Activated CD8-positive, alpha-beta memory T cell treated with anti-CD3 and anti-CD28 coated beads for 1 hour (primary cell): ENCODE measurements around the gene NDUFS4.
"Not testable (repeated sequence)": the region's sequence is repeated elsewhere in the genome, so short reads cannot be mapped to it uniquely, and the experiment has no call there.

Experiments used
- DNase-seq, 2 donors: peaks; one replicate each; pipeline ENCODE4 v3.0.0-alpha.2; 2020; ENCODE audit warnings: low read depth in 1 of 2; ENCODE audit errors: extremely low read depth in 1 of 2

NDUFS4 gene

GRCh38 chr5:53649352-53649751 is 88.9 kb downstream of the NDUFS4 start:
- DNase-seq, result no peak

GRCh38 chr5:53660573-53660972 is 100.1 kb downstream of the NDUFS4 start:
- not testable (repeated sequence) for DNase-seq

GRCh38 chr5:53665313-53665712 is 104.9 kb downstream of the NDUFS4 start:
- DNase-seq, result not testable (repeated sequence)

GRCh38 chr5:53667621-53668020 is 107.2 kb downstream of the NDUFS4 start:
- no peak for DNase-seq

GRCh38 chr5:53671447-53671846 is 111.0 kb downstream of the NDUFS4 start:
- no peak for DNase-seq

GRCh38 chr5:53674121-53674520 is 113.7 kb downstream of the NDUFS4 start:
- no peak for DNase-seq

- no peak for DNase-seq
These were observed 117.2 kb downstream of the NDUFS4 start for GRCh38 chr5:53677632-53678031.

GRCh38 chr5:53678981-53679660 is 118.7 kb downstream of the NDUFS4 start:
- DNase-seq, result no peak

GRCh38 chr5:53681079-53681478 is 120.6 kb downstream of the NDUFS4 start:
- DNase-seq, result no peak

- DNase-seq, result no peak
These were observed 130.6 kb downstream of the NDUFS4 start for GRCh38 chr5:53691014-53691413.

GRCh38 chr5:53694520-53695022 is 134.1 kb downstream of the NDUFS4 start:
- no peak for DNase-seq

- not testable (repeated sequence) for DNase-seq
These were observed 150.0 kb downstream of the NDUFS4 start for GRCh38 chr5:53710405-53710804.

GRCh38 chr5:53712327-53712726 is 151.9 kb downstream of the NDUFS4 start:
- DNase-seq, result no peak

- DNase-seq, result no peak
These were observed 153.7 kb downstream of the NDUFS4 start for GRCh38 chr5:53713978-53714666.

GRCh38 chr5:53714667-53715010 is 154.2 kb downstream of the NDUFS4 start:
- no peak for DNase-seq

- no peak for DNase-seq
These were observed 165.7 kb downstream of the NDUFS4 start for GRCh38 chr5:53726121-53726520.

GRCh38 chr5:53730943-53731342 is 170.5 kb downstream of the NDUFS4 start:
- DNase-seq, result no peak
